GM23248 (cell line): ENCODE results near the gene GALNT17.

ENCODE experiments used
- EZH2 ChIP-seq: fragments of 200-600 bp; sonication (generic); IDR thresholded peaks from 2 replicates; pipeline ENCODE4 v1.6.1; 2018; ENCODE audit warnings: antibody characterized with exemption, mild to moderate bottlenecking; ENCODE audit not compliant: insufficient read depth, poor library complexity, severe bottlenecking
- EZH2phosphoT487 ChIP-seq: fragments of 200-600 bp; sonication (generic); IDR thresholded peaks from 2 replicates; pipeline ENCODE4 v1.6.1; 2018; ENCODE audit warnings: antibody characterized with exemption, moderate library complexity, mild to moderate bottlenecking, low read depth; ENCODE audit not compliant: insufficient read depth

- TF ChIP-seq EZH2 (no peak), EZH2phosphoT487 (no peak)
These were observed 493.6 kb downstream of the GALNT17 start for GRCh38 chr7:71625545-71625944.
